ENCODE measurements around the gene OR2M2. TPM values are rescaled to one million over a fixed set of nuclear protein-coding genes. Genes with fewer than 3 reads are reported as not detected.

The OR2M2 gene
- total RNA-seq, 1 experiment from 2014 or later: not detected

DNA sequence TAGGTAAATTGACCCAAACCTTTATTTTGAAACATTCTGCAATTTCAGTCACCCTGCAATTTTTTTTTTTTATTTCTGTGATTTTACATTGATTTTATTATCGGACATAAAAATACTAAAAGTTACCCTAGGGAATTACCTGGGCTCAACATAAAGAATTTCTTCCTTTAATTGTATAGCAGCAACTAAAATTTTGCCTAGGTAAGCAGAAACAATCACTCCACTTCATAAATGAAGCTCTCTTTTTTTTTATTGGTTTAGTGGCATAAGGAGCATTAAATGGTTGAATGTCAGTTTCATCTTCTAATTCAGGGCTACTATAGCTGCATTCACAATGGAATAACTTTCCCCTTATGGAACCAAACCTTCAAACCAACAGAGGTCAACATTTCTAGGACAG lies 41.3 kb downstream of the OR2M2 start:
- ChIA-PET POLR2A (interaction anchor here (0.7 kb wide), 1 partner anchor 173 kb away, joined by 3 read pairs; no protein-coding TSS in a partner anchor), CTCF (interaction anchor here (0.5 to 1.0 kb wide), 2 partner anchors 16 to 287 kb away, joined by 3 read pairs; no protein-coding TSS in a partner anchor)
- BruUV-seq (replicated peaks): no TSS peak
- no peak for DNase-seq (ENCODE audit: unreplicated experiment)
- intact Hi-C loops (cut with micrococcal nuclease): no loop called here
- no peaks in the 10 kb centered on the region for H3K36me3 Mint-ChIP-seq (ENCODE audit: insufficient read depth, unreplicated experiment)
- no peaks in the 10 kb centered on the region for H3K9me3 Mint-ChIP-seq (ENCODE audit: unreplicated experiment)
- TF ChIP-seq, protein P1, sequence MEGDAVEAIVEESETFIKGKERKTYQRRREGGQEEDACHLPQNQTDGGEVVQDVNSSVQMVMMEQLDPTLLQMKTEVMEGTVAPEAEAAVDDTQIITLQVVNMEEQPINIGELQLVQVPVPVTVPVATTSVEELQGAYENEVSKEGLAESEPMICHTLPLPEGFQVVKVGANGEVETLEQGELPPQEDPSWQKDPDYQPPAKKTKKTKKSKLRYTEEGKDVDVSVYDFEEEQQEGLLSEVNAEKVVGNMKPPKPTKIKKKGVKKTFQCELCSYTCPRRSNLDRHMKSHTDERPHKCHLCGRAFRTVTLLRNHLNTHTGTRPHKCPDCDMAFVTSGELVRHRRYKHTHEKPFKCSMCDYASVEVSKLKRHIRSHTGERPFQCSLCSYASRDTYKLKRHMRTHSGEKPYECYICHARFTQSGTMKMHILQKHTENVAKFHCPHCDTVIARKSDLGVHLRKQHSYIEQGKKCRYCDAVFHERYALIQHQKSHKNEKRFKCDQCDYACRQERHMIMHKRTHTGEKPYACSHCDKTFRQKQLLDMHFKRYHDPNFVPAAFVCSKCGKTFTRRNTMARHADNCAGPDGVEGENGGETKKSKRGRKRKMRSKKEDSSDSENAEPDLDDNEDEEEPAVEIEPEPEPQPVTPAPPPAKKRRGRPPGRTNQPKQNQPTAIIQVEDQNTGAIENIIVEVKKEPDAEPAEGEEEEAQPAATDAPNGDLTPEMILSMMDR (IDR thresholded peaks at IDR 0.05; ENCODE audit: unreplicated experiment): no peak
- no peaks in the 10 kb centered on the region for H3K27me3 Mint-ChIP-seq (ENCODE audit: insufficient read depth, unreplicated experiment)
- H3K27ac Mint-ChIP-seq (ENCODE audit: low read depth, unreplicated experiment): no peak overlapping the region
- no peak overlapping the region for H3K4me3 Mint-ChIP-seq (ENCODE audit: unreplicated experiment)
- H3K4me1 Mint-ChIP-seq (ENCODE audit: insufficient read depth, unreplicated experiment): no peaks in the 10 kb centered on the region

DNA sequence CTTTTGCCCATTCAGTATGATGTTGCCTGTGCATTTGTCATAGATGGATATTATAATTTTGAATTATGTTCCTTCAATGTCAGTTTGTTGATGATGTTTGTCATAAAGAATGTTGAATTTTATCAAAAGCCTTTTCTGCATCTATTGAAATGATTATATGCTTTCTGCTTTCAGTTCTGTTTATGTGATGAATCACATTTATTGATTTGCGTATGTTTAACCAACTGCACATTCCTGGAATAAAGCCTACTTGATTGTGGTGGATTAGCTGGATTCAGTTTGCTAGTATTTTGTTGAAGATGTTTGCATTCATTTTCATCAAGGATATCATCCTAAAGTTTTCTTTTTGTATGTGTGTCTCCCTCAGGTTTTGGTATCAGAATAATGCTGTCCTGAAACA lies 50.9 kb downstream of the OR2M2 start:
- POLR2A ChIA-PET: no interaction called here
- CTCF ChIA-PET: interaction anchor here (0.6 kb wide), 1 partner anchor 468 kb away, joined by 3 read pairs; no protein-coding TSS in a partner anchor
- H3K4me3 Mint-ChIP-seq (ENCODE audit: unreplicated experiment): no peak overlapping the region
- peaks cover 15% of the 10 kb centered on the region for H3K9me3 Mint-ChIP-seq (ENCODE audit: unreplicated experiment)
- BruUV-seq (replicated peaks): no TSS peak
- intact Hi-C loops (cut with micrococcal nuclease): no loop called here
- H3K36me3 Mint-ChIP-seq (ENCODE audit: insufficient read depth, unreplicated experiment): no peaks in the 10 kb centered on the region
- no peaks in the 10 kb centered on the region for H3K4me1 Mint-ChIP-seq (ENCODE audit: insufficient read depth, unreplicated experiment)
- DNase-seq (ENCODE audit: unreplicated experiment): no peak
- no peaks in the 10 kb centered on the region for H3K27me3 Mint-ChIP-seq (ENCODE audit: insufficient read depth, unreplicated experiment)
- no peak overlapping the region for H3K27ac Mint-ChIP-seq (ENCODE audit: low read depth, unreplicated experiment)
- TF ChIP-seq, protein P1 (IDR thresholded peaks at IDR 0.05; ENCODE audit: unreplicated experiment): no peak

DNA sequence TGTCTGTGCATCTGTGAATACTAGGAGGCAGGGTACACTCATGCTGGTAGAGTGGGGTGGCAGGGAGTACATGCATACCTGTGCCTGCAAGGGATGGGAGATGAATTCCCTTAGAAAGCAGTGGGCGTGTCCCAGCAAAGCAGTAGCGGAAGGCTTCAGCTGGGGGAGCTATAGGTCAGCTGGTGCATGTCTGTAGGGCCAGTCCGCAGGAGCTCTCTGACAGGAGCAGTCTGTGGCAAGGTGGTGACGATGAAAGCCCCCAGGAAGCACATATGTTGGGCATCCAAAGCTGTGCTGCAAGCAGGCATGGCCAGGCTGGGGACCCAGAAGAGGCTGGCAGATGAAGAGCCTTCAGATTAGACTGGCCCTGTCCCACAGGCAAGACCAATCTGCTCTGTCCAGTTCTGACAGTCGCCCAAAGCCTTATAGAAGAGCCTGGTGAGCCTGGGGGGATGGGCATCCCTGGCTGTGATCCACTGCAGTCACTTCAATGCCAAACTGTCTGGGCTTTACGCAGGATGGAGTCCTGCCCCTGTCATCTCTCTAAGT lies 54.8 kb downstream of the OR2M2 start:
- Mint-ChIP-seq H3K4me3 (ENCODE audit: unreplicated experiment) (no peak overlapping the region), H3K27me3 (ENCODE audit: insufficient read depth, unreplicated experiment) (no peaks in the 10 kb centered on the region), H3K36me3 (ENCODE audit: insufficient read depth, unreplicated experiment) (no peaks in the 10 kb centered on the region), H3K4me1 (ENCODE audit: insufficient read depth, unreplicated experiment) (no peaks in the 10 kb centered on the region), H3K9me3 (ENCODE audit: unreplicated experiment) (peaks cover 15% of the 10 kb centered on the region), H3K27ac (ENCODE audit: low read depth, unreplicated experiment) (no peak overlapping the region)
- no TSS peak for BruUV-seq (replicated peaks)
- CTCF ChIA-PET: interaction anchor here (0.6 to 4.2 kb wide), 6 partner anchors 10 to 612 kb away, joined by 3 to 26 read pairs (median 3); no protein-coding TSS in a partner anchor
- no peak for DNase-seq (ENCODE audit: unreplicated experiment)
- POLR2A ChIA-PET: no interaction called here
- intact Hi-C loops (cut with micrococcal nuclease): no loop called here
- TF ChIP-seq, protein P1 (IDR thresholded peaks at IDR 0.05; ENCODE audit: unreplicated experiment): no peak

Other genes with a start within 250 kb of the OR2M2 start
- not detected in 2 replicates for gene OR2AJ1, start 249.9 kb upstream of the OR2M2 start, total RNA-seq (2022)
- gene OR2L8, start 226.0 kb upstream of the OR2M2 start, total RNA-seq (2022): not detected in 2 replicates
- not detected in 2 replicates for gene OR2AK2, start 209.6 kb upstream of the OR2M2 start, total RNA-seq (2022)
- gene OR2L5, start 161.2 kb upstream of the OR2M2 start, total RNA-seq (2022): not detected in 2 replicates
- gene OR2L2, start 144.8 kb upstream of the OR2M2 start, total RNA-seq (2022): 0.19 and 0.34 TPM in 2 replicates
- gene OR2L3, start 128.0 kb upstream of the OR2M2 start, total RNA-seq (2022): not detected in 2 replicates
- gene OR2L13, start 79.6 kb upstream of the OR2M2 start, total RNA-seq (2022): not detected in 2 replicates
- gene OR2M5, start 29.7 kb upstream of the OR2M2 start, total RNA-seq (2022): not detected in 2 replicates
- gene OR2M3, start 22.4 kb downstream of the OR2M2 start, total RNA-seq (2022): not detected in 2 replicates
- not detected in 2 replicates for gene OR2M4, start 56.6 kb downstream of the OR2M2 start, total RNA-seq (2022)
- not detected in 2 replicates for gene OR2T33, start 103.2 kb downstream of the OR2M2 start, total RNA-seq (2022)
- gene OR2T12, start 128.6 kb downstream of the OR2M2 start, total RNA-seq (2022): not detected in 2 replicates
- not detected in 2 replicates for gene OR2M7, start 149.7 kb downstream of the OR2M2 start, total RNA-seq (2022)
- not detected in 2 replicates for gene OR14C36, start 174.0 kb downstream of the OR2M2 start, total RNA-seq (2022)
- gene OR2T4, start 186.8 kb downstream of the OR2M2 start, total RNA-seq (2022): not detected in 2 replicates
- not detected in 2 replicates for gene OR2T6, start 200.9 kb downstream of the OR2M2 start, total RNA-seq (2022)
- not detected in 2 replicates for gene OR2T1, start 228.2 kb downstream of the OR2M2 start, total RNA-seq (2022)